K562 (cell line): ENCODE measurements around the gene TMC4. TPM values are rescaled to one million over a fixed set of nuclear protein-coding genes. Genes with fewer than 3 reads are reported as not detected.

ENCODE experiments used
- ARID1B ChIP-seq: fragments of 450-650 bp; IDR thresholded peaks from 2 replicates; pipeline ENCODE4 v1.6.1; 2016; ENCODE audit warnings: antibody characterized with exemption, mild to moderate bottlenecking, inconsistent platforms
- CCAR2 ChIP-seq: fragments of 200-400 bp; formaldehyde crosslinking; IDR thresholded peaks from 2 replicates; pipeline ENCODE4 v1.6.1; 2017; ENCODE audit warnings: mild to moderate bottlenecking, low read depth, low read length
- CHD2 ChIP-seq: IDR thresholded peaks from 2 replicates; pipeline ENCODE4 v1.6.1; 2011; ENCODE audit warnings: low read depth, low read length
- E2F4 ChIP-seq: sonication (generic); formaldehyde crosslinking; IDR thresholded peaks from 2 replicates; pipeline ENCODE4 v1.8.0; 2022; ENCODE audit warnings: mild to moderate bottlenecking, low read depth, missing genetic modification reagents
- ETV6 ChIP-seq, 3 experiments: fragments of 150-350 bp in 1 of 3; sonication (generic) in 1 of 3; formaldehyde crosslinking in 1 of 3; IDR thresholded peaks; 2 replicates each; pipeline versions ENCODE4 v1.6.1 to v1.8.0; 2014 to 2022; ENCODE audit warnings: borderline replicate concordance in 2 of 3, low read depth in 2 of 3, antibody characterized with exemption in 1 of 3, low read length in 1 of 3, mild to moderate bottlenecking in 1 of 3, missing genetic modification reagents in 1 of 3
- HNRNPL ChIP-seq: fragments of 200-400 bp; formaldehyde crosslinking; IDR thresholded peaks from 2 replicates; pipeline ENCODE4 v1.6.1; 2017; ENCODE audit warnings: low read depth, mild to moderate bottlenecking, low read length
- HSF4 ChIP-seq: fragments of 250-450 bp; sonication (Bioruptor Pico); IDR thresholded peaks from 2 replicates; pipeline ENCODE4 v2.1.2; 2022; ENCODE audit warnings: mild to moderate bottlenecking, moderate library complexity, borderline replicate concordance
- LCOR ChIP-seq: sonication (generic); formaldehyde crosslinking; IDR thresholded peaks from 2 replicates; pipeline ENCODE4 v1.8.0; 2022; ENCODE audit warnings: mild to moderate bottlenecking, missing genetic modification reagents
- NCOR1 ChIP-seq: fragments of 450-650 bp; IDR thresholded peaks from 2 replicates; pipeline ENCODE4 v1.6.1; 2016; ENCODE audit warnings: mild to moderate bottlenecking, moderate library complexity
- NELFE ChIP-seq: IDR thresholded peaks from 2 replicates; pipeline ENCODE4 v1.6.1; 2011; ENCODE audit warnings: mild to moderate bottlenecking; ENCODE audit not compliant: insufficient read depth, insufficient read length
- RBM14 ChIP-seq: fragments of 200-400 bp; formaldehyde crosslinking; IDR thresholded peaks from 2 replicates; pipeline ENCODE4 v1.6.1; 2018; ENCODE audit warnings: low read depth, mild to moderate bottlenecking, low read length, moderate library complexity, borderline replicate concordance; ENCODE audit not compliant: insufficient read depth
- SNRNP70 ChIP-seq: fragments of 200-400 bp; formaldehyde crosslinking; optimal IDR thresholded peaks from 2 replicates; pipeline ENCODE3; 2017; ENCODE audit warnings: low read depth, low read length
- TEAD4 ChIP-seq, 2 experiments: sonication (generic) in 1 of 2; formaldehyde crosslinking in 1 of 2; IDR thresholded peaks; 2 replicates each; pipeline versions ENCODE4 v1.6.1 to v1.8.0; 2012 to 2022; ENCODE audit warnings: borderline replicate concordance in 1 of 2, inconsistent platforms in 1 of 2, low read length in 1 of 2, mild to moderate bottlenecking in 1 of 2, missing genetic modification reagents in 1 of 2
- U2AF1 ChIP-seq: fragments of 200-400 bp; formaldehyde crosslinking; optimal IDR thresholded peaks from 2 replicates; pipeline ENCODE3; 2017; ENCODE audit warnings: mild to moderate bottlenecking, low read depth, low read length, moderate library complexity
- ZKSCAN3 ChIP-seq: fragments of 250-450 bp; sonication (Bioruptor Pico); IDR thresholded peaks from 2 replicates; pipeline ENCODE4 v1.4.0; 2020
- ZNF146 ChIP-seq: IDR thresholded peaks from one replicate; pipeline ENCODE4 v1.6.1; 2018; ENCODE audit warnings: missing compliant biosample characterization; ENCODE audit not compliant: unreplicated experiment
- polyA plus RNA-seq, 8 experiments: library from polyadenylated mRNA; depleted of rRNA in 4 of 8; stranded (reverse) in 5 of 8; unstranded in 3 of 8; fragments of >200 nt; fragmentation: Nextera tagmentation in 2 of 8; fragmentation: Illumina TruSeq in 1 of 8; extraction: Ambion mirVana in 2 of 8; extraction: Trizol in 1 of 8; gene quantifications; 2 replicates each; pipeline versions ENCODE4 v1.2.1 to v1.2.3, GENCODE V29; 2011 to 2014; ENCODE audit warnings: inconsistent platforms in 1 of 8, missing spikeins in 1 of 8
- total RNA-seq, 7 experiments: library from RNA; depleted of rRNA in 6 of 7; stranded (reverse); fragments of >200 nt in 6 of 7; fragmentation: Illumina TruSeq in 2 of 7; extraction: Trizol in 2 of 7; gene quantifications; 2 replicates each; pipeline versions ENCODE4 v1.2.1 to v1.2.3, GENCODE V29; 2011 to 2021; ENCODE audit warnings: low replicate concordance in 1 of 7

The TMC4 gene
- total and polyA plus RNA-seq, 9 of the 15 experiments (the other 6 are each of a cell fraction or from before 2014, with no cell fraction given), result 0.12 to 0.79 (median 0.36) TPM; not detected in 2

- TF ChIP-seq RBM14 (no peak), ZNF146 (CRISPR knock-in tag) (no peak), CCAR2 (no peak), ZKSCAN3 (CRISPR knock-in tag) (no peak), TEAD4 (IDR thresholded peaks at IDR 0.05; ENCODE audit: low read length) (peak; percentile 88), TEAD4 (CRISPR knock-in tag; IDR thresholded peaks at IDR 0.05; ENCODE audit: borderline replicate concordance) (no peak), LCOR (CRISPR knock-in tag) (0 out of 2 replicates have a peak, but pooled peaks have one; percentile 33), HNRNPL (no peak), NELFE (no peak), SNRNP70 (no peak), CHD2 (peak; percentile 28), U2AF1 (no peak), ETV6 (IDR thresholded peaks at IDR 0.05; ENCODE audit: borderline replicate concordance in 1 of 2, low read depth in 2 of 2, low read length in 1 of 2) (no peak; a peak in 1 of 4 replicates), ETV6 (CRISPR knock-in tag; IDR thresholded peaks at IDR 0.05; ENCODE audit: borderline replicate concordance) (no peak), E2F4 (CRISPR knock-in tag) (no peak), NCOR1 (peak; percentile 85), HSF4 (CRISPR knock-in tag) (no peak), ARID1B (peak; percentile 89)
These were observed 37.0 kb upstream of the TMC4 start (continued) for GRCh38 chr19:54209811-54210494.
